ENCODE results near the gene PFKFB1.

DNA sequence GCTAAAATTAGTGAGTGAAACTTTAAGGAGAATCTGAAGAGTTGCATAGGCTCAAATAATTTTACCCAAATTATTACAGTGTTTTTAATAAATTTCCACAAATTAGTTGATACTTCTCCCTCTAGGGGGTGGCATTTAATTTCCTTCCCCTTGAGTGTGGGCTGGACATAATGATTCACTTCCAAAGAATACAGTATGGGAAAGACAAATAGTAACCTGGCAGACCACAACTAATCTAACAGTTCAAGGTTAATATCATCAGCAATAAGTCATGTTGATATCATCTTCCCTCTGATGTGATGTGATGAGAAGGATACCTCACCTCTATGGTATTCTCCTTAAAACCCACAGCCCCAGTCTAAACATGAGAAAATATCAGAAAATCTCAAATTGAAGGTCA lies 15.5 kb downstream of the PFKFB1 start:
- TF ChIP-seq POLR2A (IDR thresholded peaks at IDR 0.05; ENCODE audit: low read length) (no peak), GATA1 (IDR thresholded peaks at IDR 0.05; ENCODE audit: low read depth, low read length) (no peak)

Measured in erythroblast (primary cell).